ENCODE data around the gene DUSP28.

Gene DUSP28

GRCh38 chr2:240576036-240576435 is 15.9 kb downstream of the DUSP28 start:
- peaks cover 0 to 47% of the 10 kb centered on the region in 2 experiments; a peak in 1 of 3 replicates for H3K36me3 ChIP-seq (ENCODE audit: control insufficient read depth in 2 of 2, insufficient read depth in 1 of 2, low read length in 2 of 2)
- POLR2A ChIA-PET, result interaction anchor here (1.4 kb wide), 1 partner anchor 10 kb away, joined by 5 read pairs; the partner anchor contains the start of gene CAPN10
- no peak overlapping the region for H3K4me3 ChIP-seq (ENCODE audit: low read depth, low read length)
- H3K9me3 ChIP-seq (ENCODE audit: control insufficient read depth, insufficient read depth, low read depth, low read length), result no peaks in the 10 kb centered on the region
- H3K27ac ChIP-seq (ENCODE audit: extremely low read depth, low read depth, low read length), result no peak overlapping the region
- H3K4me1 ChIP-seq (ENCODE audit: control insufficient read depth, insufficient read depth, low read length), result peaks cover 7% of the 10 kb centered on the region
- TF ChIP-seq, protein P1, sequence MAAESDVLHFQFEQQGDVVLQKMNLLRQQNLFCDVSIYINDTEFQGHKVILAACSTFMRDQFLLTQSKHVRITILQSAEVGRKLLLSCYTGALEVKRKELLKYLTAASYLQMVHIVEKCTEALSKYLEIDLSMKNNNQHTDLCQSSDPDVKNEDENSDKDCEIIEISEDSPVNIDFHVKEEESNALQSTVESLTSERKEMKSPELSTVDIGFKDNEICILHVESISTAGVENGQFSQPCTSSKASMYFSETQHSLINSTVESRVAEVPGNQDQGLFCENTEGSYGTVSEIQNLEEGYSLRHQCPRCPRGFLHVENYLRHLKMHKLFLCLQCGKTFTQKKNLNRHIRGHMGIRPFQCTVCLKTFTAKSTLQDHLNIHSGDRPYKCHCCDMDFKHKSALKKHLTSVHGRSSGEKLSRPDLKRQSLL (tag by site-specific recombination; IDR thresholded peaks at IDR 0.05), result no peak
- TF ChIP-seq, protein P2, sequence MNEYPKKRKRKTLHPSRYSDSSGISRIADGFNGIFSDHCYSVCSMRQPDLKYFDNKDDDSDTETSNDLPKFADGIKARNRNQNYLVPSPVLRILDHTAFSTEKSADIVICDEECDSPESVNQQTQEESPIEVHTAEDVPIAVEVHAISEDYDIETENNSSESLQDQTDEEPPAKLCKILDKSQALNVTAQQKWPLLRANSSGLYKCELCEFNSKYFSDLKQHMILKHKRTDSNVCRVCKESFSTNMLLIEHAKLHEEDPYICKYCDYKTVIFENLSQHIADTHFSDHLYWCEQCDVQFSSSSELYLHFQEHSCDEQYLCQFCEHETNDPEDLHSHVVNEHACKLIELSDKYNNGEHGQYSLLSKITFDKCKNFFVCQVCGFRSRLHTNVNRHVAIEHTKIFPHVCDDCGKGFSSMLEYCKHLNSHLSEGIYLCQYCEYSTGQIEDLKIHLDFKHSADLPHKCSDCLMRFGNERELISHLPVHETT (tag by site-specific recombination; IDR thresholded peaks at IDR 0.05), result no peak
- no peak for TF ChIP-seq MEIS1 (CRISPR knock-in tag; IDR thresholded peaks at IDR 0.05; ENCODE audit: borderline replicate concordance)
- no peak for TF ChIP-seq SCRT2 (tag by site-specific recombination; IDR thresholded peaks at IDR 0.05)
- no peak for TF ChIP-seq ZNF239 (tag by site-specific recombination; IDR thresholded peaks at IDR 0.05)
- TF ChIP-seq, protein P3, sequence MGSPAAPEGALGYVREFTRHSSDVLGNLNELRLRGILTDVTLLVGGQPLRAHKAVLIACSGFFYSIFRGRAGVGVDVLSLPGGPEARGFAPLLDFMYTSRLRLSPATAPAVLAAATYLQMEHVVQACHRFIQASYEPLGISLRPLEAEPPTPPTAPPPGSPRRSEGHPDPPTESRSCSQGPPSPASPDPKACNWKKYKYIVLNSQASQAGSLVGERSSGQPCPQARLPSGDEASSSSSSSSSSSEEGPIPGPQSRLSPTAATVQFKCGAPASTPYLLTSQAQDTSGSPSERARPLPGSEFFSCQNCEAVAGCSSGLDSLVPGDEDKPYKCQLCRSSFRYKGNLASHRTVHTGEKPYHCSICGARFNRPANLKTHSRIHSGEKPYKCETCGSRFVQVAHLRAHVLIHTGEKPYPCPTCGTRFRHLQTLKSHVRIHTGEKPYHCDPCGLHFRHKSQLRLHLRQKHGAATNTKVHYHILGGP (tag by site-specific recombination; IDR thresholded peaks at IDR 0.05), result no peak
- TF ChIP-seq, protein P4, sequence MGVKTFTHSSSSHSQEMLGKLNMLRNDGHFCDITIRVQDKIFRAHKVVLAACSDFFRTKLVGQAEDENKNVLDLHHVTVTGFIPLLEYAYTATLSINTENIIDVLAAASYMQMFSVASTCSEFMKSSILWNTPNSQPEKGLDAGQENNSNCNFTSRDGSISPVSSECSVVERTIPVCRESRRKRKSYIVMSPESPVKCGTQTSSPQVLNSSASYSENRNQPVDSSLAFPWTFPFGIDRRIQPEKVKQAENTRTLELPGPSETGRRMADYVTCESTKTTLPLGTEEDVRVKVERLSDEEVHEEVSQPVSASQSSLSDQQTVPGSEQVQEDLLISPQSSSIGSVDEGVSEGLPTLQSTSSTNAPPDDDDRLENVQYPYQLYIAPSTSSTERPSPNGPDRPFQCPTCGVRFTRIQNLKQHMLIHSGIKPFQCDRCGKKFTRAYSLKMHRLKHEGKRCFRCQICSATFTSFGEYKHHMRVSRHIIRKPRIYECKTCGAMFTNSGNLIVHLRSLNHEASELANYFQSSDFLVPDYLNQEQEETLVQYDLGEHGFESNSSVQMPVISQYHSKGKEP (tag by site-specific recombination; IDR thresholded peaks at IDR 0.05), result no peak
- CTCF ChIA-PET, result no interaction called here

- H3K36me3 ChIP-seq (ENCODE audit: control insufficient read depth in 2 of 2, insufficient read depth in 1 of 2, low read length in 2 of 2), result peaks cover 0 to 47% of the 10 kb centered on the region in 2 experiments; a peak in 1 of 3 replicates
- peaks cover 7% of the 10 kb centered on the region for H3K4me1 ChIP-seq (ENCODE audit: control insufficient read depth, insufficient read depth, low read length)
- H3K9me3 ChIP-seq (ENCODE audit: control insufficient read depth, insufficient read depth, low read depth, low read length), result no peaks in the 10 kb centered on the region
- H3K4me3 ChIP-seq (ENCODE audit: low read depth, low read length), result no peak overlapping the region
- H3K27ac ChIP-seq (ENCODE audit: extremely low read depth, low read depth, low read length), result no peak overlapping the region
- CTCF ChIA-PET, result no interaction called here
- POLR2A ChIA-PET, result interaction anchor here (1.4 to 2.2 kb wide), 2 partner anchors 10 kb away, joined by 5 to 16 read pairs; partner anchors contain the start of gene CAPN10
- no peak for TF ChIP-seq ZFP3 (tag by site-specific recombination; IDR thresholded peaks at IDR 0.05; ENCODE audit: low read depth)
- no peak for TF ChIP-seq ZNF112 (tag by site-specific recombination; IDR thresholded peaks at IDR 0.05)
- TF ChIP-seq, protein P5, sequence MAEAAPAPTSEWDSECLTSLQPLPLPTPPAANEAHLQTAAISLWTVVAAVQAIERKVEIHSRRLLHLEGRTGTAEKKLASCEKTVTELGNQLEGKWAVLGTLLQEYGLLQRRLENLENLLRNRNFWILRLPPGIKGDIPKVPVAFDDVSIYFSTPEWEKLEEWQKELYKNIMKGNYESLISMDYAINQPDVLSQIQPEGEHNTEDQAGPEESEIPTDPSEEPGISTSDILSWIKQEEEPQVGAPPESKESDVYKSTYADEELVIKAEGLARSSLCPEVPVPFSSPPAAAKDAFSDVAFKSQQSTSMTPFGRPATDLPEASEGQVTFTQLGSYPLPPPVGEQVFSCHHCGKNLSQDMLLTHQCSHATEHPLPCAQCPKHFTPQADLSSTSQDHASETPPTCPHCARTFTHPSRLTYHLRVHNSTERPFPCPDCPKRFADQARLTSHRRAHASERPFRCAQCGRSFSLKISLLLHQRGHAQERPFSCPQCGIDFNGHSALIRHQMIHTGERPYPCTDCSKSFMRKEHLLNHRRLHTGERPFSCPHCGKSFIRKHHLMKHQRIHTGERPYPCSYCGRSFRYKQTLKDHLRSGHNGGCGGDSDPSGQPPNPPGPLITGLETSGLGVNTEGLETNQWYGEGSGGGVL (tag by site-specific recombination; IDR thresholded peaks at IDR 0.05), result no peak
- TF ChIP-seq ZNF132 (tag by site-specific recombination; IDR thresholded peaks at IDR 0.05; ENCODE audit: borderline replicate concordance), result no peak
- TF ChIP-seq, protein P6, sequence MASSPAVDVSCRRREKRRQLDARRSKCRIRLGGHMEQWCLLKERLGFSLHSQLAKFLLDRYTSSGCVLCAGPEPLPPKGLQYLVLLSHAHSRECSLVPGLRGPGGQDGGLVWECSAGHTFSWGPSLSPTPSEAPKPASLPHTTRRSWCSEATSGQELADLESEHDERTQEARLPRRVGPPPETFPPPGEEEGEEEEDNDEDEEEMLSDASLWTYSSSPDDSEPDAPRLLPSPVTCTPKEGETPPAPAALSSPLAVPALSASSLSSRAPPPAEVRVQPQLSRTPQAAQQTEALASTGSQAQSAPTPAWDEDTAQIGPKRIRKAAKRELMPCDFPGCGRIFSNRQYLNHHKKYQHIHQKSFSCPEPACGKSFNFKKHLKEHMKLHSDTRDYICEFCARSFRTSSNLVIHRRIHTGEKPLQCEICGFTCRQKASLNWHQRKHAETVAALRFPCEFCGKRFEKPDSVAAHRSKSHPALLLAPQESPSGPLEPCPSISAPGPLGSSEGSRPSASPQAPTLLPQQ (tag by site-specific recombination; IDR thresholded peaks at IDR 0.05), result no peak
- no peak for TF ChIP-seq SP2 (tag by site-specific recombination; IDR thresholded peaks at IDR 0.05)
- no peak for TF ChIP-seq RBAK (tag by site-specific recombination; IDR thresholded peaks at IDR 0.05)
- TF ChIP-seq ZNF266 (tag by site-specific recombination; IDR thresholded peaks at IDR 0.05; ENCODE audit: low read depth), result no peak
- no peak for TF ChIP-seq ZNF37A (tag by site-specific recombination; IDR thresholded peaks at IDR 0.05)
- TF ChIP-seq ZNF223 (tag by site-specific recombination; IDR thresholded peaks at IDR 0.05), result no peak
- no peak for TF ChIP-seq GLI4 (tag by site-specific recombination; IDR thresholded peaks at IDR 0.05)
Measured at GRCh38 chr2:240576436-240577205, 16.5 kb downstream of the DUSP28 start.

Measured in HEK293 (cell line).